Left ventricle myocardium inferior (tissue), 1 donor: ENCODE measurements around the gene WBP1L. TPM values are rescaled to one million over a fixed set of nuclear protein-coding genes. Genes with fewer than 3 reads are reported as not detected.

Source experiments
- DNase-seq: peaks from one replicate; pipeline ENCODE4 v3.0.0-alpha.2; 2020
- H3K27ac ChIP-seq: fragments of 200-600 bp; replicated peaks from 2 replicates; pipeline ENCODE4 v1.8.0; 2021
- H3K27me3 ChIP-seq: fragments of 200-600 bp; 2 replicates; pipeline ENCODE4 v1.8.0; 2021; ENCODE audit warnings: low read depth
- H3K36me3 ChIP-seq: fragments of 200-600 bp; 2 replicates; pipeline ENCODE4 v1.8.0; 2021
- H3K4me1 ChIP-seq: fragments of 200-600 bp; 2 replicates; pipeline ENCODE4 v1.8.0; 2021
- H3K4me3 ChIP-seq: fragments of 200-600 bp; 2 replicates; pipeline ENCODE4 v1.8.0; 2021; ENCODE audit warnings: mild to moderate bottlenecking, moderate library complexity
- H3K9me3 ChIP-seq: fragments of 200-600 bp; replicated peaks from 2 replicates; pipeline ENCODE4 v1.8.0; 2021
- intact Hi-C: fragments of 100-400 bp; cut with micrococcal nuclease; formaldehyde crosslinking; loops from one replicate; pipeline ENCODE4 v1.11.0; 2022
- total RNA-seq: library from RNA; stranded (reverse); fragmentation: NEBNext Ultra II Directional; extraction: Animal tissue kit (Norgen Biotek cat#: 25700); gene quantifications from one replicate; pipeline ENCODE4 v1.2.1, GENCODE V29; 2021
- TF ChIP-seq, protein P1 (sequence below): fragments of 200-600 bp; IDR thresholded peaks from 2 replicates; pipeline ENCODE4 v1.8.0; 2021; ENCODE audit warnings: antibody characterized with exemption, mild to moderate bottlenecking, borderline replicate concordance
- donor health status: DM: no; HTN: yes; CAD: no; lungs with severe emphysema.

Gene WBP1L
- total RNA-seq, 1 donor from 2014 or later, result 22.6 TPM

DNA sequence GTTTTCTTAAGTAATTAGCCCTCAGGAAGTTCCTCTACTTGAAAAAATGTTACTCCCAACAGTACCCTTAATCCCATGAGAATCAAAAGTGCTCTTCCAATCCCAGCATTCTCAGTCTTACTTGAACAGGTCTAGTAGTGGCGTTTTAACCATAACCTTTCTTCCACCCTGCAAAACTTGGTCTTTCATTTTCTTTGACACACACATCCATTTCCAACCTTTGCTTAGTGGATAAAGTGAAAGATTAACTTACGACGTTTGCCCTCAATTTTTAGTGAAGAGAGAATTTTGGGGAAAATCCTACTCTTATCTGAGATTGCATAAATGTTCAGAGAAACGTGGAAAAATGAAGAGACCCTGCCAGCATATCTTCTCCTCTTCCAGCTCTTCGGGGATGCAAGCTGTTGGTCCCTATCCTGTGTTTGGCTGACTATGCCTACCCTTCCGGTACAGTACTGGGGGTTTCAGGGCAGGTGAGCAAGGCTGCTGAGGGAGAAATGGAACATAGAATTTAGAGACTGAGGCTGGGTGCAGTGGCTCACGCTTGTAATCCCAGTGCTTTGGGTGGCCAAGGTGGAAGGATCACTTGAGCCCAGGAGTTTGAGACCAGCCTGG is 18.8 kb downstream of the WBP1L start:
- intact Hi-C loops, result no loop called here
- Histone ChIP-seq H3K4me3 (peak overlapping the region; percentile 27), H3K36me3 (peaks cover 5% of the 10 kb centered on the region), H3K4me1 (peaks cover 83% of the 10 kb centered on the region), H3K27me3 (no peaks in the 10 kb centered on the region), H3K9me3 (no peaks in the 10 kb centered on the region), H3K27ac (peak overlapping the region; percentile 75)
- DNase-seq, result no peak
- TF ChIP-seq, protein P1, sequence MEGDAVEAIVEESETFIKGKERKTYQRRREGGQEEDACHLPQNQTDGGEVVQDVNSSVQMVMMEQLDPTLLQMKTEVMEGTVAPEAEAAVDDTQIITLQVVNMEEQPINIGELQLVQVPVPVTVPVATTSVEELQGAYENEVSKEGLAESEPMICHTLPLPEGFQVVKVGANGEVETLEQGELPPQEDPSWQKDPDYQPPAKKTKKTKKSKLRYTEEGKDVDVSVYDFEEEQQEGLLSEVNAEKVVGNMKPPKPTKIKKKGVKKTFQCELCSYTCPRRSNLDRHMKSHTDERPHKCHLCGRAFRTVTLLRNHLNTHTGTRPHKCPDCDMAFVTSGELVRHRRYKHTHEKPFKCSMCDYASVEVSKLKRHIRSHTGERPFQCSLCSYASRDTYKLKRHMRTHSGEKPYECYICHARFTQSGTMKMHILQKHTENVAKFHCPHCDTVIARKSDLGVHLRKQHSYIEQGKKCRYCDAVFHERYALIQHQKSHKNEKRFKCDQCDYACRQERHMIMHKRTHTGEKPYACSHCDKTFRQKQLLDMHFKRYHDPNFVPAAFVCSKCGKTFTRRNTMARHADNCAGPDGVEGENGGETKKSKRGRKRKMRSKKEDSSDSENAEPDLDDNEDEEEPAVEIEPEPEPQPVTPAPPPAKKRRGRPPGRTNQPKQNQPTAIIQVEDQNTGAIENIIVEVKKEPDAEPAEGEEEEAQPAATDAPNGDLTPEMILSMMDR, result no peak

DNA sequence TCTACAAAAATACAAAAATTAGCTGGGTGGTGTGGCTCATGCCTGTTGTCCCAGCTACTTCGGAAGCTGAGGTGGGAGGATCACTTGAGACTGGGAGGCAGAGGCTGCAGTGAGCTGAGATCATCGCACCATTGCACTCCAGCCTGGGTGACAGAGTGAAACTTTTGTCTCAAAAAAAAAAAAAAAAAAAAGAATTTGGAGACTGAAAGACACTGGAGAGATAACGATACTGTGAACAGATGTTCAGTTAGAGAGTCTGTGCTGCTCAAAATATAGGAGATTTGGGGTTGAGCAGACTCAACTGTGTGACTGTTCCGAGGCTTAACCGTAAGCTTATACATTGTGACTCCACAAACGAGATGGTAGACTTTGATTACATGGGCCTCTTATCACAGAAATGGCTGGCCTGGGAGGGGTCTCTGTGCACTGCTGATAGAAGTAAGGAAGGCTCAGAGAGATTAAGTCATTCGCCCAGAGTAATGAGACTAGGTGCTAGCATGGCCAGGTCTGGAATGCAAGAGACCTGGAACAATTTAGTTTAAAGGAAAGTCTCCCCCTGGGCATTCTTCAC is 19.4 kb downstream of the WBP1L start:
- peak overlapping the region; percentile 27 for H3K4me3 ChIP-seq
- H3K9me3 ChIP-seq, result no peaks in the 10 kb centered on the region
- TF ChIP-seq, protein P1, result no peak
- intact Hi-C loops, result no loop called here
- DNase-seq, result no peak
- H3K27me3 ChIP-seq, result no peaks in the 10 kb centered on the region
- peak overlapping the region; percentile 75 for H3K27ac ChIP-seq
- H3K36me3 ChIP-seq, result peaks cover 5% of the 10 kb centered on the region
- peaks cover 85% of the 10 kb centered on the region for H3K4me1 ChIP-seq

DNA sequence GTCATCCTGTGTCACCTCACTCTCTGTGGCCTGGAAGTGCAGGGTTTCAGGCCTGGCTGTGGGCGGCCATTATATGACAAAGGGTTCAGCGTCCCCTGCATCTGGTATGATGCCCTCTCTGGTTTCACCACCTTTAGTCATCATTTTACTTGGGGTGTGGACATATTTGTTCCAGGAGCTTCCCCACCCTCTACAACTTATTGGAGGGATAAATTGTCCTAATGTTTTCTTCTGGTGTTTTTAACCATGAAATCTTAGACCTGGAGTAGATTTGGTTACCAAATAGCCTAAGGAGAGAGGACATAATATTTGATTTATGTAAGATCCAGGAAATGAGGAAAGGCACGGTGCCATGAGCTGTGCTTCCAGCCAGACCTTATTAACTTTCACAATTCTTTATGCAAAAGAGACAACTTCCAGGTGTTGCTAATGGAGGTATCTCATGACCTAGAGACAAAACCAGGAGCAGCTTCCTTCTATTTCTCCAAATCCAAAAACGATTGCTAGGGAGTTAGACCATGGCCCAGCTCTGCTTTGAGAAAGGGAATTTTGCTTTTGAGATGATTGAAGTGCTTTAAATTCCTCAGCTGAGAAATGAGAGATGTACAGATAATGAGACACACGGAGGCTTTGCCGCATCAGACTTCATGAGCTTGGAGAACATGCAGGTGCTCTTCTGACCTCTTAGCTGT is 20.9 kb downstream of the WBP1L start:
- no peak for DNase-seq
- intact Hi-C loops, result no loop called here

DNA sequence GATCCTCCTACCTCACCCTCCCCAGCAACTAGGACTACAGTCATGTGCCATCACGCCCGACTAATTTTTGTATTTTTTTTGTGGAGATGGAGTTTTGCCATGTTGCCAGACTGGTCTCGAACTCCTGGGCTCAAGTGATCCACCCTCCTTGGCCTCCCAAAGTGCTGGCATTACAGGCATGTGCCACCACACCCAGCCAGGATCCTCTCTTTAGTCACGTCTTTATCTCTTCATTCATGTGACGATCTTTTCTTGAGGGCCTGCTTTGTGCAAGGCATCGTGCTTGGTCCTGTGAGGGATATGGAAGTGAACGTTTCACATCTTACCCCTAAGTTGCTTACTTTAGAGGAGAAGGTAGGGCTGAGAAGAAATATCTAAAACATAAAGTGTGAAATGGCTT is 21.6 kb downstream of the WBP1L start:
- Histone ChIP-seq H3K36me3 (peaks cover 5% of the 10 kb centered on the region), H3K9me3 (no peaks in the 10 kb centered on the region), H3K27me3 (no peaks in the 10 kb centered on the region), H3K4me1 (peaks cover 79% of the 10 kb centered on the region), H3K4me3 (no peak overlapping the region), H3K27ac (peak overlapping the region; percentile 75)
- no peak for DNase-seq
- TF ChIP-seq, protein P1, result no peak
- intact Hi-C loops, result no loop called here

More for the DNA sequence above, 20.9 kb downstream of the WBP1L start:
- peak overlapping the region; percentile 75 for H3K27ac ChIP-seq
- TF ChIP-seq, protein P1, result no peak
- H3K27me3 ChIP-seq, result no peaks in the 10 kb centered on the region
- H3K4me1 ChIP-seq, result peaks cover 79% of the 10 kb centered on the region
- peaks cover 5% of the 10 kb centered on the region for H3K36me3 ChIP-seq
- H3K4me3 ChIP-seq, result no peak overlapping the region
- no peaks in the 10 kb centered on the region for H3K9me3 ChIP-seq

DNA sequence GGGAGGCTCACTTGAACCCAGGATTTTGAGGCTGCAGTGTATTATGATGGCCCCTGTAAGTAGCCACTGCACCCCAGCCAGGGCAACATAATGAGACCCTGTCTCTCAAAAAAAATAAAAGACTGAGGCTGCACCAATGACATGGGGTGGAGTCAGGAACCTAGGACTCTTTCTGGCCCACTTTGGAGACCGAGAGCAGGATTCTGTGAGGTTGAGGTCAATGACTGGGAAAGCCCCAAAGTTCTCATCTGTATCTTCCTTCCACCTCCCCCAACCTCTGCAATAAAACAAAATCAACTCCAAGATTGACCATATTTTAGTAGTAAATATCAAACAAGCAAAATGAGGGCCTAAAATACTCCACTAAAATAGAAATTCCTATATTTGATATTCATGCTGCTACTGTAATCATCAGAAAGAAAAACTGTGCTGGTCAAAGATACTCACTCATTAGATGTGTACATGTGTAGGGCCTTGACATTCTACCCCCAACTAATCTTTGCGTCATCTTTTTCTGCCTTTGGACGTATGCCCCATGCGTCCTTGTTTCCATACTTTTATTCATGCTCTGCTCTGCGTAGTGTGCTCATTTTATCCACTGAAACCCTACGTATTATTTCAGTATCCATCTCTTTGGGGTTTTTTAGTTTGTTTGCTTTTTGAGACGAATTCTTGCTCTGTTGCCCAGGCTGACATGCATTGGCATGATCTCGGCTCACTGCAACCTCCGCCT is 23.8 kb downstream of the WBP1L start:
- no peaks in the 10 kb centered on the region for H3K9me3 ChIP-seq
- H3K4me3 ChIP-seq, result no peak overlapping the region
- H3K4me1 ChIP-seq, result peaks cover 86% of the 10 kb centered on the region
- peaks cover 5% of the 10 kb centered on the region for H3K36me3 ChIP-seq
- TF ChIP-seq, protein P1, result no peak
- no peaks in the 10 kb centered on the region for H3K27me3 ChIP-seq
- DNase-seq, result no peak
- peak overlapping the region; percentile 34 for H3K27ac ChIP-seq
- intact Hi-C loops, result no loop called here
